ENCODE results near the gene L3MBTL3. TPM values are rescaled to one million over a fixed set of nuclear protein-coding genes. Genes with fewer than 3 reads are reported as not detected.

L3MBTL3 gene
- total RNA-seq, 1 donor from 2014 or later, result 19.6 TPM

- Histone ChIP-seq H3K27ac (no peak overlapping the region), H3K4me3 (no peak overlapping the region), H3K4me1 (no peaks in the 10 kb centered on the region), H3K27me3 (no peaks in the 10 kb centered on the region), H3K36me3 (peaks cover 0 to 4% of the 10 kb centered on the region in 2 donors), H3K9me3 (no peaks in the 10 kb centered on the region)
- TF ChIP-seq POLR2A (IDR thresholded peaks at IDR 0.05) (no peak), CTCF (IDR thresholded peaks at IDR 0.05) (no peak), POLR2AphosphoS5 (IDR thresholded peaks at IDR 0.05; ENCODE audit: insufficient read depth in 1 of 2, low read depth in 1 of 2) (no peak)
- DNase-seq (ENCODE audit: extremely low spot score in 2 of 2), result no peak
- intact Hi-C loops (cut with DNase I), result no loop called here
Observed at GRCh38 chr6:130045622-130046021, 27.2 kb downstream of the L3MBTL3 start.

- H3K9me3 ChIP-seq, result no peaks in the 10 kb centered on the region
- peaks cover 0 to 12% of the 10 kb centered on the region in 2 donors for H3K36me3 ChIP-seq
- H3K4me3 ChIP-seq, result no peak overlapping the region
- no peak for DNase-seq (ENCODE audit: extremely low spot score in 2 of 2)
- no peak overlapping the region for H3K27ac ChIP-seq
- no peak for TF ChIP-seq POLR2A (IDR thresholded peaks at IDR 0.05)
- no peak for TF ChIP-seq CTCF (IDR thresholded peaks at IDR 0.05)
- no peak for TF ChIP-seq POLR2AphosphoS5 (IDR thresholded peaks at IDR 0.05; ENCODE audit: insufficient read depth in 1 of 2, low read depth in 1 of 2)
- H3K27me3 ChIP-seq, result no peaks in the 10 kb centered on the region
- intact Hi-C loops (cut with DNase I), result no loop called here
- H3K4me1 ChIP-seq, result no peaks in the 10 kb centered on the region
Observed at GRCh38 chr6:130046671-130047070, 28.3 kb downstream of the L3MBTL3 start.

GRCh38 chr6:130047088-130047995 lies 29.0 kb downstream of the L3MBTL3 start:
- Histone ChIP-seq H3K4me3 (no peak overlapping the region), H3K36me3 (peaks cover 0 to 18% of the 10 kb centered on the region in 2 donors), H3K9me3 (no peaks in the 10 kb centered on the region), H3K27me3 (no peaks in the 10 kb centered on the region), H3K4me1 (no peaks in the 10 kb centered on the region), H3K27ac (no peak overlapping the region)
- intact Hi-C loops (cut with DNase I), result no loop called here
- TF ChIP-seq POLR2AphosphoS5 (IDR thresholded peaks at IDR 0.05; ENCODE audit: insufficient read depth in 1 of 2, low read depth in 1 of 2) (no peak), CTCF (IDR thresholded peaks at IDR 0.05) (no peak), POLR2A (IDR thresholded peaks at IDR 0.05) (no peak)
- DNase-seq (ENCODE audit: extremely low spot score in 2 of 2), result no peak

- Histone ChIP-seq H3K4me1 (no peaks in the 10 kb centered on the region), H3K27ac (no peak overlapping the region), H3K9me3 (no peaks in the 10 kb centered on the region), H3K36me3 (peaks cover 0 to 24% of the 10 kb centered on the region in 2 donors), H3K27me3 (no peaks in the 10 kb centered on the region), H3K4me3 (no peak overlapping the region)
- DNase-seq (ENCODE audit: extremely low spot score in 2 of 2), result no peak
- intact Hi-C loops (cut with DNase I), result no loop called here
- no peak for TF ChIP-seq CTCF (IDR thresholded peaks at IDR 0.05)
Observed at GRCh38 chr6:130050230-130050629, 31.8 kb downstream of the L3MBTL3 start.

GRCh38 chr6:130054725-130055124 lies 36.3 kb downstream of the L3MBTL3 start:
- no peak for DNase-seq (ENCODE audit: extremely low spot score in 2 of 2)
- Histone ChIP-seq H3K4me1 (no peaks in the 10 kb centered on the region), H3K36me3 (peaks cover 0 to 30% of the 10 kb centered on the region in 2 donors), H3K27me3 (no peaks in the 10 kb centered on the region), H3K27ac (no peak overlapping the region), H3K4me3 (no peak overlapping the region), H3K9me3 (no peaks in the 10 kb centered on the region)
- intact Hi-C loops (cut with DNase I), result no loop called here
- TF ChIP-seq POLR2AphosphoS5 (IDR thresholded peaks at IDR 0.05; ENCODE audit: insufficient read depth in 1 of 2, low read depth in 1 of 2), result no peak
- no peak for TF ChIP-seq POLR2A (IDR thresholded peaks at IDR 0.05)
- TF ChIP-seq CTCF (IDR thresholded peaks at IDR 0.05), result no peak
